Fibroblast of lung (primary cell): ENCODE data around the gene SMC3. TPM values are rescaled to one million over a fixed set of nuclear protein-coding genes. Genes with fewer than 3 reads are reported as not detected.

ENCODE experiments used
- DNase-seq, 2 donors: peaks; one replicate each; pipeline versions ENCODE4 v3.0.0 to v3.0.0-alpha.2; 2010; ENCODE audit warnings: low read depth in 2 of 2
- H2AFZ ChIP-seq: 2 replicates; pipeline ENCODE4 v1.5.1; 2012; ENCODE audit warnings: low read length, control low read depth, inconsistent platforms
- H3K27ac ChIP-seq: 2 replicates; pipeline ENCODE4 v1.5.1; 2011; ENCODE audit warnings: low read length, control low read depth; ENCODE audit not compliant: insufficient read depth
- H3K27me3 ChIP-seq: 2 replicates; pipeline ENCODE4 v1.5.1; 2011; ENCODE audit warnings: mild to moderate bottlenecking, low read length; ENCODE audit not compliant: control insufficient read depth, insufficient read depth
- H3K36me3 ChIP-seq: 2 replicates; pipeline ENCODE4 v1.5.1; 2011; ENCODE audit warnings: low read length; ENCODE audit not compliant: control insufficient read depth, insufficient read depth
- H3K4me1 ChIP-seq: 2 replicates; pipeline ENCODE4 v1.5.1; 2011; ENCODE audit warnings: low read length; ENCODE audit not compliant: control insufficient read depth, insufficient read depth; ENCODE audit errors: extremely low read depth
- H3K4me2 ChIP-seq: 2 replicates; pipeline ENCODE4 v1.5.1; 2011; ENCODE audit warnings: low read length, control low read depth; ENCODE audit not compliant: insufficient read depth; ENCODE audit errors: extremely low read depth
- H3K4me3 ChIP-seq, 4 experiments: fragments of 200-600 bp in 1 of 4; sonication (generic) in 1 of 4; replicated peaks in 1 of 4; 2 replicates each; pipeline ENCODE4 v1.5.1; 2011 to 2016; ENCODE audit warnings: low read length in 4 of 4, low read depth in 3 of 4, mild to moderate bottlenecking in 3 of 4, control low read depth in 2 of 4, inconsistent platforms in 1 of 4, mixed read lengths in 1 of 4; ENCODE audit not compliant: insufficient read depth in 1 of 4; ENCODE audit errors: control extremely low read depth in 1 of 4
- H3K79me2 ChIP-seq: 2 replicates; pipeline ENCODE4 v1.5.1; 2012; ENCODE audit warnings: mild to moderate bottlenecking, low read length, inconsistent platforms; ENCODE audit not compliant: control insufficient read depth, insufficient read depth
- H3K9ac ChIP-seq: 2 replicates; pipeline ENCODE4 v1.5.1; 2011; ENCODE audit warnings: mild to moderate bottlenecking, low read length, control low read depth; ENCODE audit not compliant: insufficient read depth
- H3K9me3 ChIP-seq: 2 replicates; pipeline ENCODE4 v1.5.1; 2012; ENCODE audit warnings: low read depth, low read length; ENCODE audit not compliant: control insufficient read depth, insufficient read depth
- H4K20me1 ChIP-seq: 2 replicates; pipeline ENCODE4 v1.5.1; 2011; ENCODE audit warnings: low read length; ENCODE audit not compliant: control insufficient read depth, insufficient read depth; ENCODE audit errors: extremely low read depth
- CTCF ChIP-seq, 2 donors: IDR thresholded peaks in 1 of 2; conservative IDR thresholded peaks in 1 of 2; 1 replicate in 1 of 2; 2 replicates in 1 of 2; pipeline ENCODE4 v1.5.1; 2011 to 2012; ENCODE audit warnings: low read length in 2 of 2, control low read depth in 1 of 2, inconsistent platforms in 1 of 2, low read depth in 1 of 2, mild to moderate bottlenecking in 1 of 2
- EZH2 ChIP-seq: IDR thresholded peaks from 2 replicates; pipeline ENCODE4 v1.5.1; 2012; ENCODE audit warnings: low read length, control low read depth, mild to moderate bottlenecking; ENCODE audit errors: missing control alignments
- polyA plus RNA-seq, 2 donors: library from polyadenylated mRNA; depleted of rRNA in 1 of 2; stranded (reverse) in 1 of 2; unstranded in 1 of 2; fragments of >200 nt; gene quantifications; 2 replicates each; pipeline ENCODE4 v1.2.1, GENCODE V29; 2011 to 2012; ENCODE audit warnings: missing spikeins in 1 of 2
- total RNA-seq: library from RNA; depleted of rRNA; stranded (reverse); fragments of >200 nt; gene quantifications from 2 replicates; pipeline ENCODE4 v1.2.1, GENCODE V29; 2014

Gene SMC3
- total and polyA plus RNA-seq, 2 donors (not counting 1 experiment from before 2014, with no cell fraction given), result 25.9 to 31.9 TPM

GRCh38 chr10:110617425-110618229 lies 50.1 kb downstream of the SMC3 start:
- Histone ChIP-seq H3K27me3 (no peaks in the 10 kb centered on the region), H3K27ac (no peak overlapping the region), H2AFZ (no peak overlapping the region), H3K79me2 (no peaks in the 10 kb centered on the region), H3K4me1 (no peaks in the 10 kb centered on the region), H4K20me1 (no peaks in the 10 kb centered on the region), H3K9me3 (no peaks in the 10 kb centered on the region), H3K36me3 (no peaks in the 10 kb centered on the region), H3K9ac (no peak overlapping the region), H3K4me3 (no peak overlapping the region), H3K4me2 (no peak overlapping the region)
- no peak for DNase-seq
- TF ChIP-seq EZH2 (no peak), CTCF (conservative IDR thresholded peaks at IDR 0.05 in 1 of 2, IDR thresholded peaks at IDR 0.05 in 1 of 2; ENCODE audit: low read depth in 1 of 2, low read length in 2 of 2) (no peak)

GRCh38 chr10:110618230-110618610 lies 50.7 kb downstream of the SMC3 start:
- no peaks in the 10 kb centered on the region for H3K4me1 ChIP-seq
- H3K79me2 ChIP-seq, result no peaks in the 10 kb centered on the region
- H2AFZ ChIP-seq, result no peak overlapping the region
- no peaks in the 10 kb centered on the region for H3K27me3 ChIP-seq
- H4K20me1 ChIP-seq, result no peaks in the 10 kb centered on the region
- no peak for DNase-seq
- H3K36me3 ChIP-seq, result no peaks in the 10 kb centered on the region
- H3K4me2 ChIP-seq, result no peak overlapping the region
- no peak overlapping the region for H3K4me3 ChIP-seq
- no peak overlapping the region for H3K9ac ChIP-seq
- TF ChIP-seq CTCF (conservative IDR thresholded peaks at IDR 0.05 in 1 of 2, IDR thresholded peaks at IDR 0.05 in 1 of 2; ENCODE audit: low read depth in 1 of 2, low read length in 2 of 2), result no peak
- no peak for TF ChIP-seq EZH2
- H3K9me3 ChIP-seq, result no peaks in the 10 kb centered on the region
- no peak overlapping the region for H3K27ac ChIP-seq

DNA sequence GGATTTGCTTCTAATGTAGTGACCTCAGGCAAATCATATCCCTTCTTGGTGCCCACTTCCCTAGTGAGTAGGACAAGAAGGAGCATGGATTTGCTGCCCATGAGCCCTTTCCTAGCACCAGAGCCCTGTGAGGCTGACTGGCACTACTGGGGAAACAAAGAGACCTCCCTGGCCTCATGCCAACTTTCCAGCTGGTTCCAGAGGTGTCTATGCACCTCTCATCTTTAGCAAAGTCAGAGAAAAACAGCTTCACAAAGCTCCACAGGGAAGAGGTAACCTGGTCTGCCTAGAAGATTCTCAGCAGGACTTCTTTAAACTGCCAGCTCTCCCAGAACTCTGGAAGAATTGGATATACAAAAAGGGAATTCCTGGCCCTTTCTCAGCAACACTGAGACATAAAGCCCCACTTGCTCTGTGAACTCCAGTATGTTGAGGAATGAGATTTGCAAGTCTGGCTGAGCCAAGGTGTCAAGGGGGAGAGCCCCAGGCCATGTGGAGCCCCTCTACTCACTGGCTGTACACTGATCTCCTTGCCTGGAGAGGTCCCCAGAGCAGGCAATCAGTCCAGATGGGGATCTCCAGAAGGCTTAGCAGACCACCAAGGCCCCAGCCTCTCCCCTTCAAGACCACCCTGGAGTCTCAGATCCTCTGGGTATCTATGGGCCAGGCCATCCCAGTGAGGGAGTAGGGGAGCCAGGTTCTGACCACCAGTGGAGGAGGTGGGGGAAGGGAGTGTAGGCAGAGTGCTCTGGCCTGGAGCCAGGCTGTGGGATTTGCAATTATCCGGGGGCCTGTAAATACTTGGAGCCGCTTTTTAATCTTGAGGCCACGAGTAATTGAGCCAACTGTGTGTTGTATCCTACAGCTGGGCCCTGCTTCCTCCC lies 52.3 kb downstream of the SMC3 start:
- no peaks in the 10 kb centered on the region for H3K9me3 ChIP-seq
- no peaks in the 10 kb centered on the region for H3K79me2 ChIP-seq
- no peak for DNase-seq
- no peak overlapping the region for H2AFZ ChIP-seq
- no peaks in the 10 kb centered on the region for H3K36me3 ChIP-seq
- no peak overlapping the region for H3K4me3 ChIP-seq
- no peaks in the 10 kb centered on the region for H4K20me1 ChIP-seq
- TF ChIP-seq CTCF (conservative IDR thresholded peaks at IDR 0.05 in 1 of 2, IDR thresholded peaks at IDR 0.05 in 1 of 2; ENCODE audit: low read depth in 1 of 2, low read length in 2 of 2) (no peak), EZH2 (no peak)
- no peak overlapping the region for H3K9ac ChIP-seq
- no peak overlapping the region for H3K4me2 ChIP-seq
- no peak overlapping the region for H3K27ac ChIP-seq
- H3K27me3 ChIP-seq, result peaks cover 2% of the 10 kb centered on the region
- no peaks in the 10 kb centered on the region for H3K4me1 ChIP-seq
